Subcutaneous abdominal adipose tissue (tissue), 5 donors: ENCODE measurements around the gene A4GALT.
A peak's percentile ranks its signal among the peaks of the same experiment; 100 is the strongest.
"Not testable (repeated sequence)": the region's sequence is repeated elsewhere in the genome, so short reads cannot be mapped to it uniquely, and the experiment has no call there.

Experiments
- H3K27ac ChIP-seq: one replicate; pipeline ENCODE4 v1.7.0; 2013; ENCODE audit warnings: low read depth, mild to moderate bottlenecking, inconsistent platforms, low read length, moderate library complexity
- H3K27me3 ChIP-seq, 5 donors: one replicate each; pipeline ENCODE4 v1.7.0; 2013; ENCODE audit warnings: low read length in 5 of 5, inconsistent platforms in 1 of 5; ENCODE audit not compliant: control insufficient read depth in 5 of 5, insufficient read depth in 4 of 5
- H3K36me3 ChIP-seq, 5 donors: one replicate each; pipeline ENCODE4 v1.7.0; 2013; ENCODE audit warnings: low read length in 5 of 5; ENCODE audit not compliant: control insufficient read depth in 5 of 5, insufficient read depth in 5 of 5
- H3K4me1 ChIP-seq, 5 donors: one replicate each; pipeline ENCODE4 v1.7.0; 2013; ENCODE audit warnings: low read length in 5 of 5, mild to moderate bottlenecking in 3 of 5, moderate library complexity in 1 of 5; ENCODE audit not compliant: control insufficient read depth in 5 of 5, insufficient read depth in 5 of 5
- H3K4me3 ChIP-seq, 5 donors: one replicate each; pipeline ENCODE4 v1.7.0; 2013; ENCODE audit warnings: low read length in 5 of 5, low read depth in 1 of 5
- H3K9ac ChIP-seq, 5 donors: one replicate each; pipeline ENCODE4 v1.7.0; 2013; ENCODE audit warnings: low read length in 5 of 5, mild to moderate bottlenecking in 4 of 5, moderate library complexity in 3 of 5
- H3K9me3 ChIP-seq, 5 donors: one replicate each; pipeline ENCODE4 v1.7.0; 2013; ENCODE audit warnings: low read length in 5 of 5; ENCODE audit not compliant: control insufficient read depth in 5 of 5
- donor health status: healthy.
- donor health status: healthy.
- donor health status: healthy.
- donor health status: healthy.
- donor health status: healthy.

A4GALT gene

GRCh38 chr22:42760806-42761565 is 40.3 kb upstream of the A4GALT start:
- no peaks in the 10 kb centered on the region for H3K9me3 ChIP-seq
- no peaks in the 10 kb centered on the region for H3K36me3 ChIP-seq
- H3K4me3 ChIP-seq = no peak overlapping the region
- H3K27ac ChIP-seq = no peak overlapping the region
- peaks cover 0 to 4% (median 0%) of the 10 kb centered on the region in 5 donors for H3K27me3 ChIP-seq
- H3K9ac ChIP-seq = no peak overlapping the region
- no peaks in the 10 kb centered on the region for H3K4me1 ChIP-seq

DNA sequence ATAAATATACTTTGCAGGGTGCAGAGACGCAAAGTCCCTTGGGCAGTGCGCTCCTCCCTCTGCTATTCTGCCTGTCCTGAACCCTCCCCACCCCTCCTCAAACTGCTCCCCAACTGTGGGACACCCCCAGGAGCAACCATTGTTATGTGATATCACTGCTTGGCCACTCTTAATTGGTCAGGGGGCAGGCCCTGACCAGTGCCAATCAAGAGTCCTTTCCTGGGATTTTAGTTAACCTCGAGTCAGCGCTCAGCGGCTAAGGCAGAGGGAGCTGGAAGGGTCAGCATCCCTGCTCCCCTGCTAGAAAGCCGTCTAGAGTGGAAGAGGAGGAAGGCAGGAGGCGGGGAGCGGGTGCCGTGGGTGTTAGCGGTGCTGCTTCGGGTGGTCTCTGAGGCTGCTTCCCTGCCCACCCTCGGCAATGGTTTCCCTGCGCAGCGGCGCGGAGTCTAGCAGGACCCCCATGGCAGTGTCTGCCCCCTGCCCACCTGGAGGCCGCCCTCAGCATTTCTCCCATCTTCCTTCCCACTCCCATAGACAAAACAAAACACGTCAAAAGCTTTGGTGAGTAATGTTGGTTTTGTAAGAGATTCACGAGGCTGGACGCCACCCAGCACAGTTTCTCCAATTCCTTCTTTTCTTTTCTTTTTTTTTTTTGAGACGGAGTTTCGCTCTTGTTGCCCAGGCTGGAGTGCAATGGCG is 38.4 kb upstream of the A4GALT start:
- Histone ChIP-seq H3K9me3 (no peaks in the 10 kb centered on the region), H3K27ac (no peak overlapping the region), H3K27me3 (peaks cover 0 to 4% (median 0%) of the 10 kb centered on the region in 5 donors), H3K36me3 (no peaks in the 10 kb centered on the region), H3K4me1 (peaks cover 0 to 6% (median 0%) of the 10 kb centered on the region in 5 donors), H3K9ac (no peak overlapping the region), H3K4me3 (no peak overlapping the region)

DNA sequence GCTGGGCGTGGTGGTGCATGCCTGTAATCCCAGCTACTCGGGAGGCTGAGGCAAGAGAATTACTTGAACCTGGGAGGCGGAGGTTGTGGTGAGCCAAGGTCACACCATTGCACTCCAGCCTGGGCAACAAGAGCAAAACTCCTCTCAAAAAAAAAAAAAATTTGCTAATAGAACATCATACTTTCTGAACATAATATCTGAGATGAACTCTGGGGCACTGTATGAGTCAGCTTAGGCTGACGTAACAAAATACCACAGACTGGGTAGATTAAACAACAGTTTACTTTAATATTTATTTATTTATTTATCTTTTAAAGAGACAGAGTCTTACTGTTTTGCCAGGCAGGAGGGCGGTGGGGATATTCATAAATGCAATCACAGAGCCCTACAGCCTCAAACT is 34.9 kb upstream of the A4GALT start:
- H3K4me3 ChIP-seq, H3K9ac ChIP-seq, H3K9me3 ChIP-seq, H3K27ac ChIP-seq, H3K36me3 ChIP-seq, H3K27me3 ChIP-seq: not testable (repeated sequence)
- peaks cover 3 to 21% (median 10%) of the 10 kb centered on the region in 5 donors for H3K4me1 ChIP-seq

- H3K4me1 ChIP-seq = peaks cover 3 to 21% (median 10%) of the 10 kb centered on the region in 5 donors
- H3K9ac ChIP-seq, H3K27ac ChIP-seq, H3K27me3 ChIP-seq, H3K36me3 ChIP-seq, H3K9me3 ChIP-seq, H3K4me3 ChIP-seq: not testable (repeated sequence)
These were observed 34.5 kb upstream of the A4GALT start for GRCh38 chr22:42755121-42755520.

DNA sequence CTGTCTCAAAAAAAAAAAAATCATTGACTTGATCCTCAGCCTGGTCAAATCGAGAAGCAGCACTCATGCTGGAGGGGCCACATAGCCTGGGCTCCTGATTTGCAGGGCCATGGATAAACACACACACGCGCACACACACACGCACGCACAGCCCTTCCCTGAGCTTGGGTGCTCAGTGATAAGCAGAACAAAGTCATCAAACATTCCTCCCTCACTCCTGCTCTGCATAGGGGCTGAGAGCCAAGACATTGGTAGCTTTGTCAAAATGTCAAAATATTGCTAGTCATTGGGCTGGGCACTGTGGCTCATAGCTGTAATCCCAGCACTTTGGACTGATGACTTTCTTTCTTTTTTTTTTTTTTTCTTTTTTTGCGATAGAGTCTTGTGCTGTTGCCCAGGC is 34.0 kb upstream of the A4GALT start:
- Histone ChIP-seq H3K27me3 (peaks cover 0 to 4% (median 0%) of the 10 kb centered on the region in 5 donors), H3K27ac (no peak overlapping the region)

GRCh38 chr22:42752912-42753311 is 32.2 kb upstream of the A4GALT start:
- H3K27ac ChIP-seq = peak overlapping the region; percentile 42
- peaks cover 4 to 34% (median 15%) of the 10 kb centered on the region in 5 donors for H3K4me1 ChIP-seq
- H3K4me3 ChIP-seq = no peak overlapping the region
- H3K9me3 ChIP-seq = no peaks in the 10 kb centered on the region
- no peak overlapping the region for H3K9ac ChIP-seq
- peaks cover 0 to 4% (median 0%) of the 10 kb centered on the region in 5 donors for H3K27me3 ChIP-seq
- H3K36me3 ChIP-seq = no peaks in the 10 kb centered on the region

More for the DNA sequence above, 34.0 kb upstream of the A4GALT start:
- Histone ChIP-seq H3K4me1 (peaks cover 4 to 21% (median 10%) of the 10 kb centered on the region in 5 donors), H3K9me3 (no peaks in the 10 kb centered on the region), H3K9ac (no peak overlapping the region), H3K4me3 (no peak overlapping the region), H3K36me3 (no peaks in the 10 kb centered on the region)

- no peaks in the 10 kb centered on the region for H3K27me3 ChIP-seq
- no peak overlapping the region for H3K4me3 ChIP-seq
- H3K9me3 ChIP-seq = no peaks in the 10 kb centered on the region
- peak overlapping the region in 1 of 5 donors; percentile 38 for H3K9ac ChIP-seq
- no peaks in the 10 kb centered on the region for H3K36me3 ChIP-seq
- H3K4me1 ChIP-seq = peaks cover 4 to 39% (median 18%) of the 10 kb centered on the region in 5 donors
- peak overlapping the region; percentile 42 for H3K27ac ChIP-seq
These were observed 31.6 kb upstream of the A4GALT start for GRCh38 chr22:42752230-42752746.

DNA sequence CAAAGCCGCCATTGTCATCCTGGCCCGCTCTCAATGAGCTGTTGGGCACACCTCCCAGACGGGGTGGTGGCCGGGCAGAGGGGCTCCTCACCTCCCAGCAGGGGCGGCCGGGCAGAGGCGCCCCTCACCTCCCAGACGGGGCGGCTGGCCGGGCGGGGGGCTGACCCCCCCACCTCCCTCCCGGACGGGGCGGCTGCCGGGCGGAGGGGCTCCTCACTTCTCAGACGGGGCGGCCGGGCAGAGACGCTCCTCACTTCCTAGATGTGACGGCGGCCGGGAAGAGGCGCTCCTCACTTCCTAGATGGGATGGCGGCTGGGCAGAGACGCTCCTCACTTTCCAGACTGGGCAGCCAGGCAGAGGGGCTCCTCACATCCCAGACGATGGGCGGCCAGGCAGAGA is 29.8 kb upstream of the A4GALT start:
- not testable (repeated sequence) for H3K9me3 ChIP-seq, H3K27ac ChIP-seq, H3K9ac ChIP-seq, H3K4me3 ChIP-seq, H3K36me3 ChIP-seq, H3K27me3 ChIP-seq
- peaks cover 4 to 39% (median 18%) of the 10 kb centered on the region in 5 donors for H3K4me1 ChIP-seq

- Histone ChIP-seq H3K27ac (peak overlapping the region; percentile 50), H3K4me1 (peaks cover 4 to 47% (median 29%) of the 10 kb centered on the region in 5 donors), H3K27me3 (no peaks in the 10 kb centered on the region), H3K36me3 (no peaks in the 10 kb centered on the region), H3K9ac (no peak overlapping the region), H3K4me3 (no peak overlapping the region), H3K9me3 (no peaks in the 10 kb centered on the region)
These were observed 27.2 kb upstream of the A4GALT start for GRCh38 chr22:42747701-42748513.
